ENCODE results near the gene PER1. TPM values are rescaled to one million over a fixed set of nuclear protein-coding genes. Genes with fewer than 3 reads are reported as not detected.
"Not testable (repeated sequence)": the region's sequence is repeated elsewhere in the genome, so short reads cannot be mapped to it uniquely, and the experiment has no call there.

Gene PER1
- total RNA-seq, 2 experiments from 2014 or later: 46.5 to 55.9 TPM

GRCh38 chr17:8186446-8186786 is 34.2 kb upstream of the PER1 start:
- Mint-ChIP-seq H3K4me1 (peaks cover 13% of the 10 kb centered on the region), H3K4me3 (no peak overlapping the region), H3K27ac (no peak overlapping the region), H3K27me3 (no peaks in the 10 kb centered on the region), H3K9me3 (ENCODE audit: low read depth) (no peaks in the 10 kb centered on the region), H3K36me3 (ENCODE audit: low read depth) (no peaks in the 10 kb centered on the region)
- ATAC-seq: no peak
- intact Hi-C loops (cut with DNase I, micrococcal nuclease): loop anchor here (1.0 to 2.0 kb wide), 8 partner anchors 10 to 196 kb away; partner anchors contain the start of genes RANGRF (in 1 of the 2), RPL26 (in 1 of the 2) and TMEM107 (in 1 of the 2)
- ChIA-PET POLR2A (interaction anchor here (0.8 to 3.2 kb wide), 4 partner anchors 13 to 66 kb away, joined by 4 to 17 read pairs (median 10); partner anchors contain the start of gene AURKB), CTCF (interaction anchor here (0.6 to 6.0 kb wide), 7 partner anchors 13 to 109 kb away, joined by 3 to 59 read pairs (median 7); partner anchors contain the start of genes ALOXE3 and SLC25A35)
- no peak for DNase-seq

GRCh38 chr17:8185582-8186445 is 33.6 kb upstream of the PER1 start:
- no peak overlapping the region for H3K27ac Mint-ChIP-seq
- POLR2A ChIA-PET: interaction anchor here (0.8 to 1.5 kb wide), 3 partner anchors 12 to 66 kb away, joined by 4 to 14 read pairs (median 6); no protein-coding TSS in a partner anchor
- intact Hi-C loops (cut with DNase I, micrococcal nuclease): loop anchor here (1.0 to 2.0 kb wide), 8 partner anchors 10 to 197 kb away; partner anchors contain the start of genes RANGRF (in 1 of the 2), RPL26 (in 1 of the 2) and TMEM107 (in 1 of the 2)
- no peak overlapping the region for H3K4me3 Mint-ChIP-seq
- DNase-seq: peak; percentile 94
- no peaks in the 10 kb centered on the region for H3K27me3 Mint-ChIP-seq
- H3K36me3 Mint-ChIP-seq (ENCODE audit: low read depth): no peaks in the 10 kb centered on the region
- H3K9me3 Mint-ChIP-seq (ENCODE audit: low read depth): no peaks in the 10 kb centered on the region
- CTCF ChIA-PET: interaction anchor here (0.6 to 6.0 kb wide), 8 partner anchors 10 to 110 kb away, joined by 3 to 59 read pairs (median 5); partner anchors contain the start of genes ALOXE3 and SLC25A35
- peaks cover 11% of the 10 kb centered on the region for H3K4me1 Mint-ChIP-seq
- peak; percentile 4 for ATAC-seq

DNA sequence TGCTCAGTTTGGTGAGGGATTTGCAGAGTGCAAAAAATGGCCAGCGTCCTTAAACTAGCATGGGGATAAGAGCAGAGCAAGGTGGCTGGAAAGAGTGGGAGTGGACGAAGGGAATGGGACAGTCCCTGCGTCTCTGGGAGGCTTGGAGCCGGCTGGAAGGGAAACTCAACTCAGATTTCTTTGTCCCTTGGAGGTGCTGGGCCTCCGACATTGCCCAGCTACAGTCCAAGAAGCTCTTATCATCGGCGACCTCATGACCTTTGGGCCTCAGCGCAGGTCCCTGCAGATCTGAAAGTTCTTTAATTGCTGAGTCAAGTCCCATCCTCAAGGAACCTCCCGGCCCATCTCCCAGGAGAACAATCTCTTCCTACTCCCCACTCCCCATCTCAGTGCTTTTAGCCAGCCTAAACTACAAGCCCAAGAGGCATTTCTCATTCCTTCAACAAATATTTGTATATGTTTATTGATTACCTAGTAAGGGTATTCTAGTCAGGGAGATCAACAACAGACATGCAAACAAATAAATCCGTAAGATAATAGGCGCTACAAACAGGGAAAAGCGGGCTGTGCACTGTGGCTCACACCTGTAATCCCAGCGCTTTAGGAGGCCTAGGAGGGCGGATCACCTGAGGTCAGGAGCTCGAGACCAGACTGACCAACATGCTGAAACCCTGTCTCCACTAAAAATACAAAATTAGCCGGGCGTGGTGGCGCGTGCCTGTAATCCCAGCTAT is 25.0 kb upstream of the PER1 start:
- no peak for ATAC-seq
- Mint-ChIP-seq H3K9me3 (ENCODE audit: low read depth) (no peaks in the 10 kb centered on the region), H3K27ac (peak overlapping the region; percentile 87), H3K27me3 (no peaks in the 10 kb centered on the region), H3K4me1 (peaks cover 40% of the 10 kb centered on the region), H3K36me3 (ENCODE audit: low read depth) (no peaks in the 10 kb centered on the region), H3K4me3 (peak overlapping the region; percentile 95)
- POLR2A ChIA-PET: no interaction called here
- CTCF ChIA-PET: interaction anchor here (0.6 to 1.5 kb wide), 6 partner anchors 10 to 124 kb away, joined by 3 to 5 read pairs (median 4); partner anchors contain the start of gene BORCS6
- intact Hi-C loops (cut with DNase I, micrococcal nuclease): loop anchor here in 1 of 2 experiments (1.0 kb wide), 1 partner anchor 9 kb away; no protein-coding TSS in a partner anchor
- DNase-seq: no peak

DNA sequence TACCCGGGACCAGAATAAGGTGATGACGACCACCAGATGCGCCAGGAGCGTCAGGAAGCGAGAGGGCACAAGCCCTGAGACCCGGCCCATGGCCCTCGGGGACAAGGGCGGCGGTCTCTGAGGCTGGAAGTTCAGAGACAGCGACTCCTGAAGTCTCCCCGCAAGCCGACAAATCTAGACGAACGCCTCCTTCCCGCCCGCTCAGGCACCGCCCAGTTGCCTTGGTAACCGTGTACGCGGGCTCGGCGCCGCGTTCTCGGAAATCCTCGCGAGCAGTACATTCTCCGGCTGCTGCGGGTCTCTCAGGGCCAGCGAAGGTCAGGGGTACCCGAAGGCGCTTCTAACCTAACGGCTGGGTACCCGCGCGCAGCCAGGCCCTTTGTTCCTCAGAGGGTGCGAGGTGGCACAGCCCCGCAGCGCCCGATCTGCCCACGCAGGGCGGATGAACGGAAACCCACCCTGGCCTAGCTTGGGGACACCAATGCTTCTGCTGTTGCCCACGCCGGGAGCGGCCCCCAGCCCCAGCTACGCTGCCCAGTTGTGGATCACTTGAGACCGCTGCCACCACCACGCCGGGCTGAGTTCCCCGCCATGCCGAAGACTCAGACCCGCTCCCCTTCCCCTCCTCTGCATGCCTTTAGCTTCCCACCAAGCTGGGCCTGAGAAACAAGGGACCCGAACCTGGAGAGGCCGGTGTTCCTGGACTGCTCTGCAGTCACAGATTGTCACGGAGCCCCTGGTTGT is 24.2 kb upstream of the PER1 start, which contains the start of gene TMEM107:
TSS of gene TMEM107 (minus strand) at position 184 of the 744 bp plus-strand sequence. CDS start at position 90, 94 bp downstream.
- DNase-seq (peak; percentile 93), ATAC-seq (peak; percentile 57)
- Mint-ChIP-seq H3K4me1 (peaks cover 40% of the 10 kb centered on the region), H3K27ac (peak within 1 kb of the TSS; percentile 87), H3K27me3 (no peaks in the 10 kb centered on the region), H3K9me3 (ENCODE audit: low read depth) (no peaks in the 10 kb centered on the region), H3K36me3 (ENCODE audit: low read depth) (no peaks in the 10 kb centered on the region), H3K4me3 (peak within 1 kb of the TSS; percentile 95)
- intact Hi-C loops (cut with DNase I, micrococcal nuclease): loop anchor here in 1 of 2 experiments (1.0 kb wide), 1 partner anchor 10 kb away; no protein-coding TSS in a partner anchor
- ChIA-PET POLR2A (interaction anchor here (0.5 to 1.1 kb wide), 3 partner anchors 20 to 54 kb away, joined by 3 read pairs; no protein-coding TSS in a partner anchor), CTCF (interaction anchor here (0.6 to 1.5 kb wide), 5 partner anchors 11 to 124 kb away, joined by 3 to 5 read pairs (median 4); no protein-coding TSS in a partner anchor)

- Mint-ChIP-seq H3K4me1 (peaks cover 40% of the 10 kb centered on the region), H3K36me3 (ENCODE audit: low read depth) (no peaks in the 10 kb centered on the region), H3K27ac (peak overlapping the region; percentile 87), H3K9me3 (ENCODE audit: low read depth) (no peaks in the 10 kb centered on the region), H3K4me3 (peak overlapping the region; percentile 95), H3K27me3 (no peaks in the 10 kb centered on the region)
- ChIA-PET POLR2A (interaction anchor here (0.5 to 1.1 kb wide), 3 partner anchors 20 to 54 kb away, joined by 3 read pairs; no protein-coding TSS in a partner anchor), CTCF (interaction anchor here (0.7 kb wide), 1 partner anchor 10 kb away, joined by 3 read pairs; no protein-coding TSS in a partner anchor)
- DNase-seq (peak; percentile 39), ATAC-seq (peak; percentile 1)
- intact Hi-C loops (cut with DNase I, micrococcal nuclease): loop anchor here in 1 of 2 experiments (1.0 kb wide), 1 partner anchor 11 kb away; no protein-coding TSS in a partner anchor
Observed at GRCh38 chr17:8175795-8176196, 23.6 kb upstream of the PER1 start.

GRCh38 chr17:8173871-8174322 is 21.7 kb upstream of the PER1 start:
- ATAC-seq (no peak), DNase-seq (no peak)
- ChIA-PET POLR2A (interaction anchor here (0.6 to 2.7 kb wide), 33 partner anchors 9 to 487 kb away, joined by 3 to 99 read pairs (median 8); partner anchors contain the start of genes ALOXE3, AURKB, BORCS6 and CTC1), CTCF (interaction anchor here (0.7 to 2.1 kb wide), 9 partner anchors 10 to 113 kb away, joined by 3 to 18 read pairs (median 4); no protein-coding TSS in a partner anchor)
- Mint-ChIP-seq H3K9me3 (ENCODE audit: low read depth) (no peaks in the 10 kb centered on the region), H3K27me3 (no peaks in the 10 kb centered on the region), H3K27ac (peak overlapping the region; percentile 96), H3K4me3 (peak overlapping the region; percentile 78), H3K36me3 (ENCODE audit: low read depth) (no peaks in the 10 kb centered on the region), H3K4me1 (peaks cover 40% of the 10 kb centered on the region)
- intact Hi-C loops (cut with DNase I, micrococcal nuclease): loop anchor here (1.0 to 5.0 kb wide), 10 partner anchors 10 to 487 kb away; partner anchors contain the start of genes SLC25A35 (in 1 of the 2), TP53 (in 1 of the 2) and WRAP53 (in 1 of the 2)

DNA sequence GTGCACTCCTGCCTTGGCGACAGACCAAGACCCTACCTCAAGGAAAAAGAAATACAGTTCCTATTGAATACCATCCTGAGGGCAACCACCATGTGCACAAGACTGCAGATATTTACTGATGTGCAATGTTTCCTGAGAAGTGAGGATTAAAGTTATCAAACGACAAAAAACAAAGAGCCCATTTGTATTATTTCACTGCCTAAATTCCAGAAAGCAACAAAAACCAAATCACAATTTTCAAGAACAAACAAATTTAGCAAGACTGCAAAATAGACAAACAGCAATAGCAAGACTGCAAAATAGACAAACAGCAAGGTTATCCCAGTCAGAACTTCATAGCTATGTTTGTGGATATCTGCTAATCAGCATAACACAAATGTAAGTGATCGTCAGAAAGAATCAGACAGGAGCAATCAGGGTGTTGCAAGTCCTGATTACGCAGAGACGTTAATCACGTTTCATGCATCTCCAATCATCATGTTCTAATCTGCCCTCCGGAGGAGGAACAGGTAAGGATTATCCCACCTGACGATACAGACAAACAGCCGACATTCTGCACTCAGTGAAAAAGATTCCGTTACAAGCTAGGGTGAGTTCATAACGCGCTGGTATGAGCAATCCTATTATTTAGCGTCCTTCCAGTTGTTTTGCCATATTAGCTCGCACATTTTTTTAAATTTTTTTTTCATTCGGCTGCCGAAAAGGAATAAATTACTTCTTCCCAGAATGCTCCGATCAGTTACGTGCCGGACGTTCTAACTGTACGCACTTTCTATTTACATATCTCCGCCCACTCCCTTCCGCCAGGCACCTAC is 21.1 kb upstream of the PER1 start:
- peak; percentile 91 for DNase-seq
- Mint-ChIP-seq H3K36me3 (ENCODE audit: low read depth) (no peaks in the 10 kb centered on the region), H3K4me3 (peak overlapping the region; percentile 78), H3K27ac (peak overlapping the region; percentile 96), H3K27me3 (no peaks in the 10 kb centered on the region), H3K9me3 (ENCODE audit: low read depth) (no peaks in the 10 kb centered on the region), H3K4me1 (peaks cover 40% of the 10 kb centered on the region)
- CTCF ChIA-PET: interaction anchor here (0.6 to 2.1 kb wide), 12 partner anchors 9 to 486 kb away, joined by 3 to 18 read pairs (median 4); partner anchors contain the start of genes AURKB and TP53
- POLR2A ChIA-PET: interaction anchor here (0.5 to 2.7 kb wide), 42 partner anchors 9 to 776 kb away, joined by 3 to 99 read pairs (median 6); partner anchors contain the start of genes ALOXE3, AURKB, BORCS6 and CTC1
- intact Hi-C loops (cut with DNase I, micrococcal nuclease): loop anchor here (1.0 to 5.0 kb wide), 10 partner anchors 9 to 486 kb away; partner anchors contain the start of genes SLC25A35 (in 1 of the 2), TP53 (in 1 of the 2) and WRAP53 (in 1 of the 2)
- peak; percentile 87 for ATAC-seq

- CTCF ChIA-PET; ATAC-seq; H3K4me3 Mint-ChIP-seq; H3K27ac Mint-ChIP-seq; H3K27me3 Mint-ChIP-seq; DNase-seq; H3K9me3 Mint-ChIP-seq (ENCODE audit: low read depth); H3K36me3 Mint-ChIP-seq (ENCODE audit: low read depth): not testable (repeated sequence)
- intact Hi-C loops (cut with DNase I, micrococcal nuclease): loop anchor here (5.0 kb wide), 2 partner anchors 52 to 483 kb away; partner anchors contain the start of genes TP53 (in 1 of the 2) and WRAP53 (in 1 of the 2)
- H3K4me1 Mint-ChIP-seq: peaks cover 26% of the 10 kb centered on the region
- POLR2A ChIA-PET: interaction anchor here (1.6 kb wide), 1 partner anchor 14 kb away, joined by 4 read pairs; no protein-coding TSS in a partner anchor
Observed at GRCh38 chr17:8170186-8170585, 18.0 kb upstream of the PER1 start.

DNA sequence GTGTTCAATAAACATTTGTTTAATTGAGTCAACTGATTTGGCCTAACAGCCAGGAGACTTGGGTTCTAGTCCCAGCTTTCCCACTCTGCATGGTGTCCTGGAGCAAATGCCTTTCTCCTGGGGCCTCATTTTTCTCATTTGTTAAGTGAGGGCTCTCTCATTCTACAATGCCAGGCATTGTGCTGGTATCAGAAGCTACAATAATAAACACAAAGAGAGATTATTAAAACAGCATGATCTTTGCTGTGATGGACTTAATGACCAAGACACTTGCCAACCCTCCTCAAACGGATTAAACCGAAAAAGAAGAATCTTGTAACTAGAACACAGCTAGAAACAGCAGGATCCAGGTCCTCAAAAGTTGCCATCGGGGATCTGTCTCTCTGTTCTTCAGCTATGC is 15.3 kb upstream of the PER1 start:
- Mint-ChIP-seq H3K4me3 (no peak overlapping the region), H3K36me3 (ENCODE audit: low read depth) (no peaks in the 10 kb centered on the region), H3K4me1 (peaks cover 24% of the 10 kb centered on the region), H3K9me3 (ENCODE audit: low read depth) (no peaks in the 10 kb centered on the region), H3K27ac (no peak overlapping the region), H3K27me3 (no peaks in the 10 kb centered on the region)
- ChIA-PET POLR2A (interaction anchor here (1.1 kb wide), 1 partner anchor 9 kb away, joined by 3 read pairs; no protein-coding TSS in a partner anchor), CTCF (interaction anchor here (0.9 to 1.9 kb wide), 4 partner anchors 9 to 93 kb away, joined by 3 to 7 read pairs (median 6); no protein-coding TSS in a partner anchor)
- ATAC-seq: no peak
- intact Hi-C loops (cut with DNase I, micrococcal nuclease): no loop called here
- no peak for DNase-seq

All from activated CD4-positive, alpha-beta T cell treated with anti-CD3 and anti-CD28 coated beads for 36 hours (primary cell).